OCI-M2 (cell line): Measurements from ENCODE around the gene COL5A1.

Source experiments
- DNase-seq: peaks from one replicate; lab custom pipeline; 2025; ENCODE audit not compliant: unreplicated experiment; lab: John Stamatoyannopoulos, UW

Gene COL5A1

DNA sequence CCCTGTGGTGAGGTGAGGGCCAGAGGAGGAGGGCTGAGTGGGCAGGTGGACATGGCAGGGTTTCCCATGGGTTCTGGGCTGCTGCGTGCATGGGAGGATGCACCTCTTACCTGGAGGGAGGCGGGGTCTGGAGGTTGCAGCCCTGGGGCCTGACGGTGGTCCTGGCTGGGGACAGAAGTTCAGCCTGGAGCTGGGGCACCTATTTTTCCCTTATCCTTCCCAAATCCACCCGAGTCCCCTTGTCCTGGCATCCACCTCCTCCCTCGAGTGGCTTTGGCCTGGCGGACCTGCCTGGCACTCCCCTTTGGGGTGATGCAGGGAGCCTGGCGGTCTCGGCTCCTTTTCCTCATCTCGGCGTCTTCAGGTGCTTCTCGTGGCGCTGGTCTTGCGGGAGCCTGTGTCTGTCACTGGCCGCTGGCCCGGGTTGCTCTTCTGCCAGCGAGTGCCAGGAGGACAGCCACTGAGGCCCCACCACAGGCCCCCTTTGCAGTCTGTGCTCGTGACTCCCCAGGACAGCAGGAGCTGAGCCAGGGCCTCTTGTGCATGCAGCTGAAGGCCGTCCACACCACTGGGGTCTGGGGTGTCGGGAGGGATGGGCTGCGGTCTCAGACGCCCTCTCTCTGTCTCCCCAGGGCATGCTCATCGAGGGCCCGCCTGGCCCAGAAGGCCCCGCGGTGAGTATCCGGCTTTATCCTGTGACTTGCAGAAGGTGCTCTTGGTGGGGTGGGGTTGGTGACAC, 96.4 kb downstream of the COL5A1 start:
- no peak for DNase-seq

DNA sequence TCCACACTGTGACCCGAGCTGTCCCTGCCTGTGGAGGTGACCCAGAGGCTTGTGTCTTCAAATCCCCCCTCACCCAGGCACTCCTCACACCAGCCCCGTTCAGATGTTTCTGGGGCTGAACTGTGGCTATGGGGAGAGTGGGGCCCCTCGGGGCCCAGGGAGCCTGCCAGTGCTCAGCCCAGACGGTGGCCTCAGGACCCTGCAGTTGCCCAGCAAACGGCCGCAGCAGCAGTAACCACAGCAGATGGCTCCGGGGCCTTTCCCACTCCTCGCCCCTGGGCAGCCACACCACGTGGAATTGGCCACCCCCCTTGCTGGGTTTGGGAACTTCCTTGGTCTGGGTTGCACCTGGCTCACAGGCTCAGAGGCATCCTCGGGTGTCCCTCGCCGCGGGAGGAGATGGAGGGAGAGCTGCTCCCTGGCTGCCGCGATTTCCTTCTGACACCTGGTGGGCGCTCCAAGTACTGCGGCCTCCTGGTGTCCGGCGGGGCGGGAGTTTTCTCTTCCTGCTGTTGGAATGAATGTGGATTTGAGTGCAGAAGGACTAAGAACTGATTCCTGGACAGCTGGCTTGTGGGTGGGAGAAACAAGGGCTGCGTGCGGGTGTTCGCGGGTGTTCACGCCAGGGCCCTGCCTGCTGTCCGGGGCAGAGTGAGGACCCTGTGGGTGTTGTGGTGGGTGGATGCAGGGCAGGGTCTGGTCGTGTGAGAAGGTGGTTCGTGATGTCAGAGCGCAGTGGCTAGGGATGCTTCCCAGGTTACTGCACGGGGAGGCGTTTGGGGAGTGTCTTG, 97.5 kb downstream of the COL5A1 start:
- DNase-seq: no peak

DNA sequence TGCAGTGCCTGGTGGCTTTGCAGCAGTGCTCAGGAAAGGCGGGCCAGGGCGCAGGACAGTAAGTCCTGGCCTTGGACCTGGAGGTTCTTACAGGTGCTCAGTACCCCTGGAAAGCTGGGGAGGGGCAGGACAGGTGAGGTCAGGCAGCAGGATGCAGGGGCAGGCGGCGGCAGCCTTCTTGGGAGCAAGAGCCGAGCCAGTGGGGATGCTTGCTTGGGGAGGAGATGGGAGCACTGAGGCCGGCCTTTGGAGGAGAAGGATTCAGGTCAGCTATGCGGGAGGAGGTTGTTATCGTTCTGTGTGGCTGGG, 98.0 kb downstream of the COL5A1 start:
- no peak for DNase-seq

DNA sequence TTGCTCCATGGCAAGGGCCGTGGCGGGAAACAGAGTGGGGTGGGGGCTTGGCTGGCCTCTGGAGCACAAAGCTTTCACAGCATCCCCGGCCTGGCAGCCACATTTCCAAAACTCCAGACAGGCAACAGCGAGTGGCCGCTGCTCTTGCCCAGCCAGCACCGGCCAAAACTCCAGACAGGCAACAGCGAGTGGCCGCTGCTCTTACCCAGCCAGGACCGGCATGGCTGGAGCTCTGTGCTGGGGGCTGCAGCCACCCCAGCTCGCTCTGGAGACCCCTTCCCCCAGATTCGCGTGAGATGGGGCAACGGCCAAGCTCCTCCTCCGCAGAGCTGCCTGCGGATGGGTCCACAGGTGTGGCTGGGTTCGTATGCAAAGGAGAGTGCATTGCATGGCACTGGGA, 98.5 kb downstream of the COL5A1 start:
- no peak for DNase-seq

DNA sequence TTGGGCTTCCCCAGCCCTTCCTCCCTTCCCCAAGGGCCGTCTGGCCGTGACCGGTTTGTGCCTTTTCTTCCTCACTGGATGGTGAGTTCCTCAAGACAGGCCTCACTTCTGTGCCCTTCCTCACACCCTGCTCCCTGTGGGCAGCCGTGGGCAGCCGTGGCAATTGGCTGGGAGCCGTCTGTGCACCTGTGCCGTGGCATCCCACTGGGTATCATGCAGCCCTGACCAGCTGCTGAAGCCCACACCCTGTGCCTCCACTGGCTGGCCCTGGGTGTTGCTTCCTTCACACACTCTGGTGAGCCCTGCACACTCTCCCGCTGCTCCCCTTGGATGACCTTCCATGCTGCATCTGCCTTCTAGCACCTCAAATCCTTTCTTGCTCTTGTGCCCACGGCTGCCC, 100.2 kb downstream of the COL5A1 start:
- DNase-seq: no peak

DNA sequence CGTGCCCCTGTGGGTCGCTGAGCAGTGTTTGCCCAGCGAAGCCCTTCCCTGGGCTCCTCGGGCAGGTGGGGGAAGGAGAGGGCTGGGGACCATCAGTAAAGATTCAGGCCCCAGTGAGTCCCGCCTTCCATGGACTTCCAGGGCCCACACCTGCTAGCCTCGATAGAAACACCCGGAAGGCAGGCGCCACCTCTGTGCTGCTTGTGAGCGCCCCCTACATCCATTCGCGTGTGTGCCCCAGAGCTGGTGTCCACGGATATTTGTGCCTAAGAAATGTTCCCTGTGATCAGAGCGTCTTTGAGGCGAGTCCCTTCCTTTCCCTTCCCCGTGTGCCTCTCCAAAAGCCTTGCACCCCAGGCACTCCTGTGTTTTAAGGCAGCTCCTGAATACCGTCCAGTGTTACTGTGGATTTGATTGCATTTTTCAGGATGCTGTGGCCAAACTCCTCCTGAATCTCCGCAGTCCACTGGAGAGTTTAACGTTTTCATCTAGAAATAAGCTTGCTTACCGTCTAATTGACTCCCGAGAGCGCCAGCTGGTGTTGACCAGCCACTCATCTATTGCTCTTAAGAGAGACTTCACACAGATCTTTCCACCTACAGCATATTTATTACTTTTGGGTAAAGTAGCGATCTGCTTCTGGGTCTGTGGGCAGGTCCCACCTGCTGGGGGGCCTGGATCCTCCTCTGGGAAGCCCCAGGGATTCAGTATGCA, 101.4 kb downstream of the COL5A1 start:
- DNase-seq: no peak

DNA sequence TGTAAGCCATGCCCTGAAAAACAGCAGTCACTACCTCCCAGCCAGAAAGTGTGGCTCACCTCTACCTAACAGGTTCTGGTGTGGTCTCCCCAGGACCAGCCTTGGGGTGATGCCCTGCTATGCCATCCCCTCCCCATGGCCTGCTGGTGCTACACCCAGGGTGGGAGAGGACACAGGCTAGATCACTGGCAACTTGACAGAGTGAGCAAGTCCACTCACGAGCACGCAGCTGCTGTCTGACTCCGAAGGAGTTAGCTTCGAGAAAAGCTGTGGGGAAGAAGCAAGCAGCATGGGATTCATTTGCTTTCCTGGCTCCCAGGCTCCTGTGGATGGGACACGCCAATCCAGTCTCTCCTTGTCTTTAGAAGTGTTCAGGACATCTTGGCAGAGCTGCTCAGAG, 102.2 kb downstream of the COL5A1 start:
- no peak for DNase-seq

DNA sequence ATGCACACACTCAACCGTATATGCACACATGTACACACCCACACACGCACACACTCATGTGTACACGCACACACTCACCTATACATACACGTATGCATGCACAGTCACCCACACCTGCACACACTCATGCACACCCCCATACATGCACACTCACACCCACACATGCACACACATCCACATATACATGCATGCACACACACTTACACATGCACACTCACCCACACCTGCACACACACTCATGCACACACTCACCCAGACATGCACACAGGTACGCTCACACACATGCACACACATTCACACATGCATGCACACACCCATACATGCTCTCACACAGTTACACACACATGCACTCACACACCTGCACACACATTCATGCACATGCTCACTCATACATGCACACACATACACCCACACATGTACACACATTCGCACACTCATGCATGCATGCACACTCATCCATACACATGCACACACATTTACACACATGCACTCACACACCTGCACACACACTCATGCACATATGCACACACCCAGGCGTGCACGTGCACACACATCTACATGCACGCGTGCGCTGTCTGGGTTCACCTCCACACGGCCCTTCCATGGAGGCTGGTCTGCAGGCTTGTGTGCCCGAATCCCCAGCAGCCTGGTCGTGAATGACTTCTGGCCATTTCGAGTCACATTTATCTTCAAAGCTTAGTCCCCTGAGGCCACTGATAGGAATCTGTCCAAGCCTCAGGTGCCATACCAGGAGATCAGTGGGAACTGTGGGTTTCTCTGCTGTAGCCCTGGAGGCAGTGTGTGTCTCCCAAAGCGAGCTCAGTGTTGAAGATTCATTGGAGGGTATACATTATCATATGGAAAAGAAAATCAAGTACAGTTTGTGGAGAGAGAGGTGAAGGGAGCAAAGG, 103.0 kb downstream of the COL5A1 start:
- no peak for DNase-seq

DNA sequence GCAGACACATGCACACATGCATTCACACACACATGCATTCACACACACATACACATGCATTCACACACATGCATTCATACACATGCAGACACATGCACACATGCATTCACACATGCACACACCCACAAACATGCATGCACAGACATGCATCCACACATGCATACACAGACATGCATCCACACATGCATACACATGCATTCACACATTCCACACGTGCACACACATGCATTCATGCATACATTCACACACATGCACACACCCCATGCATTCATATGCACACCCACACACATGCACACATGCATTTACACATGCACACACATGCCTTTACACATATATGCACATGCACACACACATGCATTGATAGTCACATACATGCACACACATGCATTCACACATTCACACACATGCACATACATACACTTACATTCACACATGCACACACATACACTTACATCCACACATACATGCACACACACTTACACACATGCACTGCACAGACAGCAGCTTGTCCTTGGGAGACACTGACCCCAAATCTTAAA, 106.4 kb downstream of the COL5A1 start:
- DNase-seq: no peak

DNA sequence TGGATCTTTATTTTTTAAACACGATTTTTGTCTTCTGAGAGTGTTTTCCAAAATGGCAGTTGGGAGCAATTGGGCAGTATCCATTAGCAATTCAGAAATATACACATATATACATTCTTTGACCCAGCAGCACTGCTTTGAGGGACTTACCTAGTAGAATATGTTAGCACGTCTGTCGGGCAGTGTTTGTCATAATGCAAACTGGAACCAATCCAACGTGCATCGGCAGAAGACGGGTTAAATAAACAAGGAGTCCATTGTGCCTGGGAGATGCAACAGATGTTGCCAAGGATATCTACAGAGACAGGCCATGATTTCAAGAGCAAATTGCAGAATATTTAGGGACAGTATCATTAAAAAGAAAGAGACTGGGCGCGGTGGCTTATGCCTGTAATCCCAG, 107.0 kb downstream of the COL5A1 start:
- no peak for DNase-seq

DNA sequence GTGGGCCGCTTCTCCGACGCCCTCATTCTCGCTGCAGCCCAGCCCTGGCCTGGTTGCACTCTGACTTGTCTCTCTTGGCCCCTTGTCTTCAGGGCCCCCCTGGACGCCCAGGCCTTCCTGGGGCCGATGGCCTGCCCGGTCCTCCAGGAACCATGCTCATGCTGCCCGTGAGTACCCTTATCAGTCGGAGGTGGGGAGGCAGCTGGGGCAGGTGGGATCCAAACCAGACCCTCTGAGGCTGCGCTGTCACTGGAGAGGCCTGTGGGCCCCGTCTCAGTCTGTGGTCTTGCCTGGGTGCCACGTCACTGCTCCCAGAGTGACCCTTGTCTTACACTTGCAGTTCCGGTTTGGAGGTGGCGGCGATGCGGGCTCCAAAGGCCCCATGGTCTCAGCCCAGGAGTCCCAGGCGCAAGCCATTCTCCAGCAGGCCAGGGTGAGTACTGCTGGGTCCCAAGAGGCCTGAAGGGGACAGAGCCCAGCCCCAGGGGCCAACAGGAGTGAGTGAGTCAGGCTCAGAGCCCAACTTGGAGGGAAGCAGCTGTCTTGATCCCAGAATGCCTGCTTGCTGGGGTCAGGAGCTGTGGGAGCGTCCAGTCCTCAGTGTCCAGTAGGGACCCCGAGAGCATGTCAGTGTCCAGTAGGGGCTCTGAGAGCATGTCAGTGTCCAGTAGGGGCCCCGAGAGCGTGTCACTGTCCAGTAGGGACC, 109.0 kb downstream of the COL5A1 start:
- DNase-seq: no peak

DNA sequence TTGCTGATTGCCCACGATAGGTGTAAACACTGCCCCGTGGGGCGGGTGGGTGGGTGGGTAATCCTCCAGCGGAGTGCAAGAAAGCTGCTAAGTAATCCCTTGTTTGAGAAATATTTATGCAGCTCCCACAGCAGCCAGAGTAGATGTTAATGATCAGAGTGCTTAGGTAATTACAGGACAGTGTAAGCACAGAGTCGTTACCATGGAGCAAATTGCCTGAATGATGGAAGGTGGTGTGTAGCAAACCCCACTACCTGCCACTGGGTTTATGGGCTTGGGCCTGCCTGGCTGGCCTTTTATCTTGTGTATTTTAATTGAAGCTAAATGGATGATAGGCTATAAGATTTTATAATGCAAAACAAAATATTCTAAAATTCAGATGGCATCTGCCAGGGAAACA, 110.0 kb downstream of the COL5A1 start:
- DNase-seq: no peak

DNA sequence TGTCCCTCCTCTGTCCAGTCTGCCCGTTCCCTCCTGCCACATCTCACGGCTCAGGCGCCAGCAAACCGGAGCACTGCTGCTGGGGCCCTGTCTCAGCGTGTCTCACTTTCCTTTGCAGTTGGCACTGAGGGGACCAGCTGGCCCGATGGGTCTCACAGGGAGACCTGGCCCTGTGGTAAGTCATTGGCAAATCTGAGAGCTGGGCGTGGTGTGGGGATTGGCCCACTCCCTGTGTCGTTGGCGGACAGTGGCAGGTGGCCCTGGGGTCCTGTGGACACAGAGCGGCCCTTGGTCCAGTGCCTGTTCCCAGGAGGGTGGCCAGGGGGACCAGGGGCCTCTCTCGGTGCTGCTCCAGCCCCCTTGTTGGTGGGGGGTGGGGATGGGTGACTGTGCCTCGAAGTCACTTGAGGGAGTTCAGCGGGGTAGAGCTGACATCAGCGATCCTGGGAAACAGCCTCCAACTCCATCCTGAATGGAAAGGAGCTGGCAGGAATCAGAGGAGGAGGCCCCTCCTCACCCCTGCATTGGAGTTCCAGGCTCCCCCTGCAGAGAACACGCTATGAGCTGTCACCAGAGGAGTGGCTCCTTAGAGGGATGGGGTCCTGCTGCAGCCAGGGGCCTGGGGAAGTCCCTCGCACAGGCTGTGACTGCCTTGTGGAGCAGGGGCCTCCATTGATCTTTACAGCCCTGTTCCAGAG, 111.0 kb downstream of the COL5A1 start:
- DNase-seq: no peak

DNA sequence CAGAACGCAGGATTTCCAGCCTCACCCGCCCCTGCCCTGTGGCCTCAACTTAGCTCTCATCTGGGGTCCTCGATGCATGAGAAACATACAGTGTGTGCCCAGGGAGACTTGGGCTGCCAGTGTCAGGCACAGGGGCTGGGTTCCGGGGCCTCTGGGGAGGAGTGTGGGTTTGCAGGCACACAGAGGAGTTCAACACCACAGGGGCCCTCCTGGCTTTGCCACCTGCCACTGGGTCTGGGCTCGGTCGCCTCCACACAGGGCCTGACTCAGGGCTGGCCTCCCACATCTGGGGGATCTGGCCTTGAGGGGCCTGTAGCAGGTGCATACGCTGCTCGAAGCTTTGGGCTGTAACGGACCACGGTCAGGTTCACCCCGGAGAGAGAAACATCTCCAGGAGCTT, 111.6 kb downstream of the COL5A1 start:
- no peak for DNase-seq

DNA sequence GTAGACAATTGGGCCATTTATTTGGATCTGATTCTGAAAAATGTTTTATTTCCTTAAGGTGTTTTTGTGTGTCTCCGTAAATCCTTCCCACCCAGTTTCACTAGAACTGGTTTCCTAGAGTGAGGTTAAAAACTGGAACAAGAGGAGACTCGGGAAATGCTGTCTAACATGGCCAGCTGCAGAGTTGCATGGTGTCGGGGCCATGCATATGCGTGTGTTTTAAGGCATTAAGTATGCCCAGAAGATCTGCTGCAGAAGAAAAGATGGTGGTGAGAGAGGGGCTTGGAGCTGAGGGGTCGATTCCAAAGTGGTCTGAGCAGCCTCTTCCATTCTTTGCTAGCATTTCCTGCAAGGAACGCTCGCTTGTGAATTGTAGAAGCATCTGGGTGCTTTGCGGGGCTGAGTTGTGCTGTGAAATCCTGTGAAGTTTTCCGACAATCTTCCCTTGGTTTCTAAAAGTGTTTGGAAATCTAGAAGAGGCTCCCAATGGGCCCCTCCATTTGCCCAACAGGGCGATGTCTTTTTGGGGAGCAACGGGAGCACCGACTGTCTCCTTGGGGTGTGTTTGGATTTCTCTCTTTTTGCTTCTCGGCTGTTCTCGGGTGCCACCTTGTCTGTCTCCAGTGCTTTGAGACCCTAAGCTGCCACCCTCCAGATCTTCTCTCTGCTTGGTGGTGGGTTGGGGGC, 113.8 kb downstream of the COL5A1 start:
- no peak for DNase-seq

DNA sequence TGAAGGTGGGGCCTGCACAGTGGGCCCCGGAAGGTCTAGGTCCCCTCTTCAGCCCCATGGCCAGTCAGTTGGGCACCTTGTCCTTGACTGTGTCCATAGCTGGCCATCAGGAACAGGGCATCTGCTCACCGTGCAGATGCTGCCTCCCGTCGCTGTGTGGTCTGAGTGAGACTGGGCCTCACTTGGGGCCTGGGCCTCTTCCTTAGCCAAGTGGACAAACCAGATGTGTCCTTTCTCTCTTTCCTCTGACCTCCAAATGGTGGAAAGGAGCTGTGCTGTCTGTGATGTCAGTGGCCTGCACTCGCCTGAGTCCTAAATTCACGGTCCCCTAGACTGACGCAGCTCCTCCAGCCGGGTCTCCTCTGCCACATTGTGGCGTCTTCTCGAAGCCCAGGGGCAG, 114.5 kb downstream of the COL5A1 start:
- no peak for DNase-seq

DNA sequence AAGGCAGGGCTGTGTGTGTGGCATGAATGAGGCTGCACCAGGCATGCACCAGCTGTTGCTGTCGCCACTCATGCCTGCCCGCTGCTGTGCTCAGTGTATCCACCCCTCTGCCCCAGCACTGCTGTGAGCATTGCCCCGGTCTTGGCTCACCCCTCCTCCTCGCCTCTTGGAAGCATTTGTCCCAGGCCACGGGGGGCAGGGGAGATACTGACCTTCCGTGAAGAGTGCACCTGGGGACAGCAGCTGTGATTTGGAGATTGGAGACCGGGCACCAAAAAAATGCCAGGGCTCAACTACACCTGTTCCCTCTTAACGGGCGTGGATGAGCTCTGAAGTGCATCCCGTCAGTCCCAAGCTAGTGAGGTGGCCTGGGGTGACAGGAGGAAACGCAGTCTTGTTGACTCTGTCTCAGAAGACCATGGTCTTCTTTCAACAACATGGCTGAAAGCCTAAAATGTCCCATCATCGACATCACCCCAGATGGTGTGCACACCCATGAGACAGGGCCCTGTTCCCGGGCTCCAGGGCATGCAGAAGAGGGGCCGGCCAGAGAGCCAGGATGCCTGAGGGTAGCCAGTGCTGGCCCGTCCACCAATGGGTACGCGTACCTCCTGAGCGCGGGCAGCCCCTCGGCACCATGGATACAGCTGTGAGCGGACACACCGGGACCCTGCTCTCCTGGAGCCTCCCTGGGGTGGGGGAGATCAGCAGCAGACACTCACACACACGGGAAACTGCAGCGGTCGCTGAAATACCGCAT, 115.8 kb downstream of the COL5A1 start:
- no peak for DNase-seq

DNA sequence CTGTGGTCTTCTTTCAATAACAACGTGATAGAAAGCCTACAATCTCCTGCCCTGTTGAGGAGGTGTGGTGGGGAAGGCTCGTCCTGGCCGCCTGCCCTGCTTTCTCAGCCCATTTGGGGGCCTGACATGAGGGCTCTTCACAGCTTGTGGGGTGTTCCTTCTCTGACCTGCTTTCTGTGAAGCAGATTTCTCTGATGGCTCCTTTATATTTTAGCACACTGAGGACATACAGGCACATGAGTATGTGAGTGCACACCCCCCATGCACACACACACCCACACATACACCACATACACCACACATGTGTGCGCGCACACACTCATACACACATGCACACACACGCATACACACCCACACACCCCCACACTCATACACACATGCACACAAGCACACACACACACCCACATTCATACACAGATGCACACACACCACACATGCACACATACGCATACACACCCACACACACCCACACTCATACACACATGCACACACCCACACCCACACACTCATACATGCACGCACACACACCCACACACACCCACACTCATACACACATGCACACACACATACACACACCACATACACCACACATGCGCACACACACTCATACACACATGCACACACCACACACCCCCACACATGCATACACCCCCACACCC, 117.5 kb downstream of the COL5A1 start:
- DNase-seq: no peak
